Right lobe of liver (tissue), 6 donors: ENCODE data around the gene SHROOM1. TPM values are rescaled to one million over a fixed set of nuclear protein-coding genes. Genes with fewer than 3 reads are reported as not detected.
"Not testable (repeated sequence)": the region's sequence is repeated elsewhere in the genome, so short reads cannot be mapped to it uniquely, and the experiment has no call there.

Experiments used
- ATAC-seq, 4 donors: fragments of 200-7000 bp; cut with Tn5 transposase; one replicate each; pipeline ENCODE4 v1.9.1; 2020; ENCODE audit warnings: mild to moderate bottlenecking in 4 of 4, moderate library complexity in 4 of 4
- DNase-seq, 3 donors: peaks; one replicate each; pipeline ENCODE4 v3.0.0-alpha.2; 2020
- H3K27ac ChIP-seq, 3 donors: fragments of 200-600 bp; one replicate each; pipeline ENCODE4 v1.8.0; 2022
- H3K27me3 ChIP-seq, 2 donors: fragments of 200-600 bp; one replicate each; pipeline ENCODE4 v1.8.0; 2022
- H3K36me3 ChIP-seq, 4 donors: fragments of 200-600 bp; sonication (generic) in 1 of 4; one replicate each; pipeline versions ENCODE4 v1.5.1 to v1.8.0; 2017 to 2022; ENCODE audit warnings: control low read depth in 1 of 4
- H3K4me1 ChIP-seq, 4 donors: fragments of 200-600 bp; sonication (generic) in 1 of 4; one replicate each; pipeline versions ENCODE4 v1.5.1 to v1.8.0; 2017 to 2022; ENCODE audit warnings: control low read depth in 1 of 4
- H3K4me3 ChIP-seq, 3 donors: fragments of 200-600 bp; one replicate each; pipeline ENCODE4 v1.8.0; 2022
- H3K9me3 ChIP-seq, 4 donors: fragments of 200-600 bp; sonication (generic) in 1 of 4; one replicate each; pipeline versions ENCODE4 v1.5.1 to v1.8.0; 2017 to 2022; ENCODE audit warnings: control low read depth in 1 of 4
- POLR2A ChIP-seq: fragments of 450-650 bp; IDR thresholded peaks from one replicate; pipeline ENCODE4 v1.6.1; 2017; ENCODE audit warnings: antibody characterized with exemption, mild to moderate bottlenecking
- WGBS: methylation state at CpG from one replicate; pipeline ENCODE4 v1.1.6; 2018; ENCODE audit warnings: low coverage, low lambda C conversion rate; ENCODE audit not compliant: insufficient coverage; ENCODE audit errors: missing lambda C conversion rate; 5-methylcytosine and 5-hydroxymethylcytosine counted together
- intact Hi-C, 2 donors: fragments of 100-400 bp; cut with DNase I; formaldehyde crosslinking; loops; one replicate each; pipeline versions ENCODE4 v1.11.2 to v1.14.1; 2022
- total RNA-seq, 6 experiments: library from RNA; depleted of rRNA in 2 of 6; stranded (reverse); fragments of >200 nt in 2 of 6; fragmentation: NEBNext Ultra II Directional in 3 of 6; extraction: Animal tissue kit (Norgen Biotek cat#: 25700) in 3 of 6; gene quantifications; one replicate each; pipeline versions ENCODE4 v1.1.0 to v1.2.4, GENCODE V29; 2016 to 2023
- TF ChIP-seq, protein P1 (sequence below), 4 donors: fragments of 200-600 bp in 3 of 4; fragments of 450-650 bp in 1 of 4; IDR thresholded peaks; one replicate each; pipeline versions ENCODE4 v1.5.1 to v1.8.0; 2016 to 2022; ENCODE audit warnings: antibody characterized with exemption in 4 of 4, mild to moderate bottlenecking in 2 of 4
- donor health status: DM: no; HTN: yes; CAD: no.
- donor health status: DM: no; HTN: no; CAD: no.
- donor health status: DM: no; HTN: no; CAD: no.
- donor health status: DM: no; HTN: yes; CAD: no.
- donor health status: DM: no; HTN: yes; CAD: no.

Gene SHROOM1
- total RNA-seq, 6 experiments from 2014 or later: 29.5 to 96.1 (median 77.4) TPM

DNA sequence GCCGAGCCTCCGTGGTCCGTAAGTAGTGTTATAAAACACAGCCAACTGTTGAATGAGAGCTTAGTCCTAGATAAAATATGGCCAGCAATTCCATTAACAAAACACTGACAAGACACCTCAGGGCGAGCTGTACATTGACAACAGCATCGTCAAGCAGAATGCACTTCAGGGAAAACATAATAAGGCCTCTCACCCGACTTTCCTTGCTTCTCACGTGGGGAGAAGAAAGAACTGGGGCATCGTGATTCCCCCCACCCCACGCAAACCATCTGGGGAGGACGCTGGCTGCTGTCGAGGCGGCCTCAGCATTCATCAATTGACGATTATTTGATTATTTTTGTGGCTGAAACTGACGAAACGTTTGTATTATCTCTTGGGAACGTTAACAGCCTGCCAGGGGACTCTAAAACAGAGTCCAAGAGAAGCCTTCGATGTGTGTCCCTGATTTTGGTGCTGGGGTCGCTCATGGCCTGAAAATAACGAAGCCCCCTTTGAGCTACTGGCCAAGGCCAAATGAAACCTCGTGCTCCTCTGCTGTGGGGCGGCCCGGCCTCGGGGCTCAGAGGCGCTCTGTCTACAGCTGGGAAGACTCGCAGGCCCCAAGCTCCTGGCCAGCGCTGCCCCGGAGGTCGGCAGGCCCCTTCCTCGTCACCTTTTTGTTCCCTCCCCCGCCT, 35.4 kb upstream of the SHROOM1 start:
- TF ChIP-seq, protein P1, sequence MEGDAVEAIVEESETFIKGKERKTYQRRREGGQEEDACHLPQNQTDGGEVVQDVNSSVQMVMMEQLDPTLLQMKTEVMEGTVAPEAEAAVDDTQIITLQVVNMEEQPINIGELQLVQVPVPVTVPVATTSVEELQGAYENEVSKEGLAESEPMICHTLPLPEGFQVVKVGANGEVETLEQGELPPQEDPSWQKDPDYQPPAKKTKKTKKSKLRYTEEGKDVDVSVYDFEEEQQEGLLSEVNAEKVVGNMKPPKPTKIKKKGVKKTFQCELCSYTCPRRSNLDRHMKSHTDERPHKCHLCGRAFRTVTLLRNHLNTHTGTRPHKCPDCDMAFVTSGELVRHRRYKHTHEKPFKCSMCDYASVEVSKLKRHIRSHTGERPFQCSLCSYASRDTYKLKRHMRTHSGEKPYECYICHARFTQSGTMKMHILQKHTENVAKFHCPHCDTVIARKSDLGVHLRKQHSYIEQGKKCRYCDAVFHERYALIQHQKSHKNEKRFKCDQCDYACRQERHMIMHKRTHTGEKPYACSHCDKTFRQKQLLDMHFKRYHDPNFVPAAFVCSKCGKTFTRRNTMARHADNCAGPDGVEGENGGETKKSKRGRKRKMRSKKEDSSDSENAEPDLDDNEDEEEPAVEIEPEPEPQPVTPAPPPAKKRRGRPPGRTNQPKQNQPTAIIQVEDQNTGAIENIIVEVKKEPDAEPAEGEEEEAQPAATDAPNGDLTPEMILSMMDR (IDR thresholded peaks at IDR 0.05): no peak
- TF ChIP-seq POLR2A: no peak
- peak overlapping the region; percentile 97 to 99 (median 99) for H3K27ac ChIP-seq
- H3K9me3 ChIP-seq: no peaks in the 10 kb centered on the region
- peaks cover 0 to 36% (median 15%) of the 10 kb centered on the region in 4 donors for H3K4me1 ChIP-seq
- H3K36me3 ChIP-seq: peaks cover 0 to 20% (median 10%) of the 10 kb centered on the region in 4 donors
- intact Hi-C loops: loop anchor here in 1 of 2 donors (5.0 kb wide), 1 partner anchor 39 kb away; no protein-coding TSS in a partner anchor
- ATAC-seq: no peak
- no peaks in the 10 kb centered on the region for H3K27me3 ChIP-seq
- H3K4me3 ChIP-seq: peak overlapping the region; percentile 60 to 87 (median 76)
- WGBS: 26% methylated on average over 18 of the region's 30 CpGs
- DNase-seq: no peak

DNA sequence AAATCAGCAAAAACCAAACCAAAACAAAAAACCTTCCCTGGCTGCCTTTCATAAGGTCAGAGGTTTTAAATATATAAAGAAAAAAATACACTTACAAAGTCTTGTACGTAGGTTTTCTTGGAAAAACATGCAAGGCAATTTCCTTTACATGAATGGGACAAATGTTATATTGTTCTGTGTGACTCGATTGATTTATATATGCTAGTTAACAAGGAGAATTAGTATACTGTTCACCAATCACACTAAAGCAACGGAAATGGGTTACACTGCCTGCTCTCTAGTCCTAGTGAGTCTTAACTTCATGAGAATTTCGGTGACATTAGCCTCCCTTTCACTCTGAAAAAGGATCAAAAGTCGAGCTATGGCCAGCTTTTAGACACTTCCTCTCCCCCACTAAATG, 30.3 kb upstream of the SHROOM1 start:
- DNase-seq (no peak), ATAC-seq (no peak)
- Histone ChIP-seq H3K27me3 (no peaks in the 10 kb centered on the region), H3K4me3 (no peak overlapping the region), H3K27ac (no peak overlapping the region), H3K9me3 (no peaks in the 10 kb centered on the region), H3K36me3 (no peaks in the 10 kb centered on the region), H3K4me1 (peaks cover 0 to 3% (median 0%) of the 10 kb centered on the region in 4 donors)
- no peak for TF ChIP-seq POLR2A
- TF ChIP-seq, protein P1 (IDR thresholded peaks at IDR 0.05): no peak
- intact Hi-C loops: no loop called here
- 72% methylated on average over 5 of the region's 5 CpGs for WGBS

DNA sequence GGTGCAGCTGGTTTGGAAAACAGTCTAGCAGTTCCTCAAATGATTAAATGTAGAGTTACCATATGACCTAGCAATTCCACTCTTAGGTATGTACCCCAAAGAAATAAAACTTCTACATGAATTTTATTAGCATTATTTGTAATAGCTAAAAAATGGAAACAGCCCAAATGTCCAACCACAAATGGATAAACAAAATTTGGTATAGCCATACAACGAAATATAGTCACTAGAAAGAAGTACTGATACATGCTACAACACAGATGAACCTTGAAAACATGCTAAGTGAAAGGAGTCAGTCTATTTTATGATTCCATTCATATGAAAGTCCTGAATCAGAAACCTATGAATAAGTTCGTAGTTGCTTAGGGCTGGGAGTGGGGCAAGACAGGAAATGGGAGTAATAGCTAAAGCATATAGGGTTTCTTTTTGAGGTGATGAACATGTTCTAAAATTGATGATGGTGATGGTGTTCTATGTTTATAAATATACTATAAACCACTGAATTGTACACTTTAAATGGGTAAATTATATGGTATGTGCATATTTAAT, 29.5 kb upstream of the SHROOM1 start:
- H3K36me3 ChIP-seq: no peaks in the 10 kb centered on the region
- no peak overlapping the region for H3K4me3 ChIP-seq
- ATAC-seq (no peak), DNase-seq (no peak)
- no peaks in the 10 kb centered on the region for H3K9me3 ChIP-seq
- 71% methylated on average over 2 of the region's 2 CpGs for WGBS
- TF ChIP-seq, protein P1 (IDR thresholded peaks at IDR 0.05): no peak
- no peak for TF ChIP-seq POLR2A
- intact Hi-C loops: no loop called here
- peaks cover 0 to 3% (median 0%) of the 10 kb centered on the region in 4 donors for H3K4me1 ChIP-seq
- H3K27ac ChIP-seq: no peak overlapping the region
- no peaks in the 10 kb centered on the region for H3K27me3 ChIP-seq

DNA sequence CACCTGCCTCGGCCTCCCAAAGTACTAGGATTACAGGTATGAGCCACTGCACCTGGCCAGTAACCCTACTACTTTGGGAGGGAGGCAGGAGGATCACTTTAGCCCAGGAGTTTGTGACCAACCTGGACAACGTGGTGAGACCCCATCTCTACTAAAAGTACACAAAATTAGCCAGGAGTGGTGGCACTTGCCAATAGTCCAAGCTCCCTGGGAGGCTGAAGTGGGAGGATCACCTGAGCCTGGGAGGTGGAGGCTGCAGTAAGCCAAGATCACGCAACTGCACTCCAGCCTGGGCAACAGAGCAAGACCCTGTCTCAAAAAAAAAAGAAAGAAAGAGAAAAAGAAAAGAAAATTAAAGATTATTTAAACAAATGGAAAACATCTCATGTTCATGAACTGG, 25.6 kb upstream of the SHROOM1 start:
- Histone ChIP-seq H3K4me3 (no peak overlapping the region), H3K27me3 (no peaks in the 10 kb centered on the region), H3K4me1 (peaks cover 0 to 28% (median 5%) of the 10 kb centered on the region in 4 donors), H3K27ac (no peak overlapping the region), H3K36me3 (no peaks in the 10 kb centered on the region), H3K9me3 (no peaks in the 10 kb centered on the region)
- ATAC-seq (no peak), DNase-seq (no peak)
- WGBS: 86% methylated on average over 1 of the region's 3 CpGs
- intact Hi-C loops: no loop called here
- TF ChIP-seq, protein P1 (IDR thresholded peaks at IDR 0.05): no peak
- no peak for TF ChIP-seq POLR2A

DNA sequence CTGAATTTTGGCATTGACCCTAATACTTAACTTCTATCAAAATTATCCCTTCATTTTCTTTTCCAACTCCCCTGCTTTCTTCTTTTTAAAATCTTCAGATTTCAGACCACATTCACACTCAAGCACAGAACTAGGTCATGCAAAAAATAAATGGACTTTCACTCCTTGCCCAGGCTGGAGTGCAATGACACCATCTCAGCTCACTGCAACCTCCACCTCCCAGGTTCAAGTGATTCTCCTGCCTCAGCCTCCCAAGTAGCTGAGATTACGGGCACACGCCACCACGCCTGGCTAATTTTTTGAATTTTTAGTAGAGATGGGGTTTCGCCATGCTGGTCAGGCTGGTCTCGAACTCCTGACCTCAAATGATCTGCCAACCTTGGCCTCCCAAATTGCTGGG, 24.5 kb upstream of the SHROOM1 start:
- H3K36me3 ChIP-seq, H3K4me3 ChIP-seq, intact Hi-C loops, H3K9me3 ChIP-seq, DNase-seq, H3K27me3 ChIP-seq: not testable (repeated sequence)
- 86% methylated on average over 5 of the region's 5 CpGs for WGBS
- Histone ChIP-seq H3K4me1 (peaks cover 0 to 37% (median 7%) of the 10 kb centered on the region in 4 donors), H3K27ac (peak overlapping the region; percentile 64 to 79 (median 73))
- peak in 1 of 4 donors; percentile 26 for ATAC-seq
